GM12892 (cell line): ENCODE measurements around the gene ERBB4.

ENCODE experiments used
- POLR2A ChIP-seq: IDR thresholded peaks from 2 replicates; pipeline ENCODE4 v1.6.1; 2011; ENCODE audit warnings: low read depth, low read length, control low read depth
- POLR2AphosphoS5 ChIP-seq: IDR thresholded peaks from 2 replicates; pipeline ENCODE4 v1.6.1; 2011; ENCODE audit warnings: low read depth, low read length, control low read depth
- TAF1 ChIP-seq: IDR thresholded peaks from 2 replicates; pipeline ENCODE4 v1.6.1; 2011; ENCODE audit warnings: low read depth, mild to moderate bottlenecking, control low read depth, low read length, borderline replicate concordance

- TF ChIP-seq TAF1: no peak
- no peak for TF ChIP-seq POLR2A
- TF ChIP-seq POLR2AphosphoS5: no peak
Measured at GRCh38 chr2:212480447-212480846, 58.2 kb downstream of the ERBB4 start.
